ENCODE results near the gene MGAT4A.

- no peak for TF ChIP-seq CTCF (IDR thresholded peaks at IDR 0.05 in 4 of 5, conservative IDR thresholded peaks at IDR 0.05 in 1 of 5)
- no peak for TF ChIP-seq POLR2A (IDR thresholded peaks at IDR 0.05)
Measured at GRCh38 chr2:98715812-98716451, 15.0 kb downstream of the MGAT4A start.

Measured in gastrocnemius medialis (tissue), 4 donors.